ENCODE data around the gene RNF130. TPM values are rescaled to one million over a fixed set of nuclear protein-coding genes. Genes with fewer than 3 reads are reported as not detected.
A peak's percentile ranks its signal among the peaks of the same experiment; 100 is the strongest.

The RNF130 gene
- total RNA-seq, 1 experiment from 2014 or later: 58.5 TPM

GRCh38 chr5:180054226-180054625 lies 17.3 kb downstream of the RNF130 start:
- ATAC-seq (peak; percentile 38; the same call in 1 of the 2 replicates), DNase-seq (ENCODE audit: low spot score) (no peak)
- ChIA-PET CTCF (interaction anchor here (1.8 kb wide), 1 partner anchor 37 kb away, joined by 10 read pairs; no protein-coding TSS in a partner anchor), POLR2A (no interaction called here)
- Mint-ChIP-seq H3K4me3 (no peak overlapping the region), H3K27ac (peak overlapping the region; percentile 25; the same call in 1 of the 2 replicates), H3K36me3 (no peaks in the 10 kb centered on the region), H3K9me3 (no peaks in the 10 kb centered on the region), H3K27me3 (ENCODE audit: low read depth) (no peaks in the 10 kb centered on the region), H3K4me1 (peaks cover 78% of the 10 kb centered on the region)
- TF ChIP-seq ATF3 (CRISPR knock-in tag; conservative IDR thresholded peaks at IDR 0.05) (no peak), CREM (CRISPR knock-in tag; IDR thresholded peaks at IDR 0.05) (no peak), ZNF512 (CRISPR knock-in tag; IDR thresholded peaks at IDR 0.05; ENCODE audit: borderline replicate concordance) (no peak), IRF1 (CRISPR knock-in tag; IDR thresholded peaks at IDR 0.05) (no peak)

- Mint-ChIP-seq H3K4me1 (peaks cover 73% of the 10 kb centered on the region), H3K27me3 (ENCODE audit: low read depth) (no peaks in the 10 kb centered on the region), H3K9me3 (peaks cover under 1% of the 10 kb centered on the region; the same call in 1 of the 2 replicates), H3K27ac (peak overlapping the region; percentile 12), H3K4me3 (no peak overlapping the region), H3K36me3 (peaks cover 2% of the 10 kb centered on the region; the same call in 1 of the 2 replicates)
- no peak for TF ChIP-seq ELF4 (CRISPR knock-in tag; IDR thresholded peaks at IDR 0.05; ENCODE audit: low read depth)
- no peak for TF ChIP-seq ATF6 (CRISPR knock-in tag; IDR thresholded peaks at IDR 0.05)
- no peak for TF ChIP-seq ZNF219 (CRISPR knock-in tag; IDR thresholded peaks at IDR 0.05; ENCODE audit: borderline replicate concordance)
- TF ChIP-seq ZBTB21 (CRISPR knock-in tag; IDR thresholded peaks at IDR 0.05; ENCODE audit: borderline replicate concordance): no peak
- no peak for TF ChIP-seq CREB1 (CRISPR knock-in tag; IDR thresholded peaks at IDR 0.05)
- TF ChIP-seq FOXP1 (CRISPR knock-in tag; IDR thresholded peaks at IDR 0.05; ENCODE audit: borderline replicate concordance): no peak
- no peak for TF ChIP-seq ZNF396 (CRISPR knock-in tag; IDR thresholded peaks at IDR 0.05; ENCODE audit: borderline replicate concordance)
- TF ChIP-seq RORB (CRISPR knock-in tag; IDR thresholded peaks at IDR 0.05): no peak
- ChIA-PET POLR2A (no interaction called here), CTCF (interaction anchor here (0.8 to 1.8 kb wide), 4 partner anchors 27 to 251 kb away, joined by 3 to 10 read pairs (median 4); no protein-coding TSS in a partner anchor)
- ATAC-seq (no peak), DNase-seq (ENCODE audit: low spot score) (no peak)
Measured at GRCh38 chr5:180053061-180053602, 18.4 kb downstream of the RNF130 start.

GRCh38 chr5:180052211-180052818 lies 19.2 kb downstream of the RNF130 start:
- ChIA-PET POLR2A (no interaction called here), CTCF (interaction anchor here (1.1 to 1.8 kb wide), 3 partner anchors 28 to 251 kb away, joined by 3 to 10 read pairs (median 4); no protein-coding TSS in a partner anchor)
- ATAC-seq: no peak
- Mint-ChIP-seq H3K27me3 (ENCODE audit: low read depth) (no peaks in the 10 kb centered on the region), H3K4me3 (no peak overlapping the region), H3K27ac (0 out of 2 replicates have a peak overlapping the region, but pooled peaks have one; percentile 10), H3K9me3 (peaks cover 6% of the 10 kb centered on the region), H3K4me1 (peaks cover 65% of the 10 kb centered on the region), H3K36me3 (peaks cover 11% of the 10 kb centered on the region)
- DNase-seq (ENCODE audit: low spot score): no peak
- TF ChIP-seq ZNF671 (CRISPR knock-in tag; IDR thresholded peaks at IDR 0.05) (no peak), PREB (CRISPR knock-in tag; IDR thresholded peaks at IDR 0.05; ENCODE audit: borderline replicate concordance) (no peak), PRDM15 (CRISPR knock-in tag; IDR thresholded peaks at IDR 0.05) (no peak), TEAD1 (CRISPR knock-in tag; IDR thresholded peaks at IDR 0.05) (no peak), FOXP1 (CRISPR knock-in tag; IDR thresholded peaks at IDR 0.05; ENCODE audit: borderline replicate concordance) (no peak), TCF7 (CRISPR knock-in tag; IDR thresholded peaks at IDR 0.05; ENCODE audit: low read depth) (no peak), ATF2 (CRISPR knock-in tag; IDR thresholded peaks at IDR 0.05; ENCODE audit: borderline replicate concordance, low read depth) (no peak), JUN (CRISPR knock-in tag; IDR thresholded peaks at IDR 0.05) (no peak)
